Esophagus muscularis mucosa (tissue), 3 donors: Measurements from ENCODE around the gene WSB2.

Experiments
- CTCF ChIP-seq, 3 experiments: fragments of 200-600 bp in 2 of 3; fragments of 450-650 bp in 1 of 3; sonication (generic) in 2 of 3; IDR thresholded peaks; one replicate each; pipeline ENCODE4 v1.5.1; 2017 to 2019; ENCODE audit warnings: antibody characterized with exemption in 3 of 3, mild to moderate bottlenecking in 2 of 3, moderate library complexity in 1 of 3
- POLR2A ChIP-seq: fragments of 450-650 bp; IDR thresholded peaks from one replicate; pipeline ENCODE4 v1.6.1; 2017; ENCODE audit warnings: antibody characterized with exemption, moderate library complexity, mild to moderate bottlenecking, low read depth

- TF ChIP-seq CTCF (IDR thresholded peaks at IDR 0.05) (no peak), POLR2A (no peak)
Observed at GRCh38 chr12:118011377-118011776, 49.6 kb downstream of the WSB2 start.
